IMR-90 (cell line): ENCODE measurements around the gene SRCIN1. TPM values are rescaled to one million over a fixed set of nuclear protein-coding genes. Genes with fewer than 3 reads are reported as not detected.
"Not testable (repeated sequence)": the region's sequence is repeated elsewhere in the genome, so short reads cannot be mapped to it uniquely, and the experiment has no call there.

Experiments used
- ATAC-seq: fragments of 200-7000 bp; cut with Tn5 transposase; 2 replicates; pipeline ENCODE4 v1.9.1; 2020; ENCODE audit warnings: low read depth, mild to moderate bottlenecking, moderate library complexity
- BruUV-seq: library from RNA; stranded (reverse); fragments of 400-500 nt; replicated peaks from 2 replicates; lab custom pipeline; 2021; lab: Mats Ljungman, UMichigan
- CTCF ChIA-PET: fragments of 300-600 bp; formaldehyde crosslinking; extraction: SDS; loops from one replicate; lab custom pipeline; 2021; ENCODE audit warnings: antibody characterized with exemption; lab: Yijun Ruan, JAX
- POLR2A ChIA-PET: fragments of 300-600 bp; sonication (Branson Sonifier 250); formaldehyde crosslinking; loops from one replicate; lab custom pipeline; 2022; ENCODE audit warnings: antibody characterized with exemption; ENCODE audit not compliant: unreplicated experiment; lab: Charles Lee
- DNase-seq: peaks from one replicate; pipeline ENCODE4 v3.0.0; 2013
- H2AFZ ChIP-seq: replicated peaks from 2 replicates; pipeline ENCODE3; 2013; ENCODE audit warnings: low read length, mild to moderate bottlenecking; ENCODE audit not compliant: poor library complexity
- H2AK5ac ChIP-seq: 2 replicates; pipeline ENCODE4 v1.6.1; 2013; ENCODE audit warnings: low read depth, low read length, inconsistent platforms
- H2AK9ac ChIP-seq: replicated peaks from 2 replicates; pipeline ENCODE3; 2013; ENCODE audit warnings: mild to moderate bottlenecking, low read depth, low read length, moderate library complexity; ENCODE audit not compliant: poor library complexity
- H2BK120ac ChIP-seq: 2 replicates; pipeline ENCODE4 v1.6.1; 2013; ENCODE audit warnings: low read depth, low read length, inconsistent platforms
- H2BK15ac ChIP-seq: 3 replicates; pipeline ENCODE4 v1.6.1; 2013; ENCODE audit warnings: low read depth, low read length, inconsistent platforms
- H2BK20ac ChIP-seq: 2 replicates; pipeline ENCODE4 v1.6.1; 2013; ENCODE audit warnings: low read depth, mild to moderate bottlenecking, inconsistent platforms, low read length, moderate library complexity
- H2BK5ac ChIP-seq: 2 replicates; pipeline ENCODE4 v1.6.1; 2013; ENCODE audit warnings: mild to moderate bottlenecking, low read depth, low read length, inconsistent platforms; ENCODE audit not compliant: poor library complexity, severe bottlenecking
- H3K14ac ChIP-seq: replicated peaks from 2 replicates; pipeline ENCODE4 v1.6.1; 2013; ENCODE audit warnings: low read depth, low read length, inconsistent platforms
- H3K18ac ChIP-seq: 2 replicates; pipeline ENCODE4 v1.6.1; 2013; ENCODE audit warnings: low read depth, low read length, control low read depth
- H3K23ac ChIP-seq: 2 replicates; pipeline ENCODE4 v1.6.1; 2013; ENCODE audit warnings: low read depth, low read length, inconsistent platforms
- H3K27ac ChIP-seq: 2 replicates; pipeline ENCODE4 v1.5.1; 2013; ENCODE audit warnings: mild to moderate bottlenecking, control low read depth, low read length; ENCODE audit not compliant: insufficient read depth
- H3K27me3 ChIP-seq: 2 replicates; pipeline ENCODE4 v1.6.1; 2013; ENCODE audit warnings: low read length; ENCODE audit not compliant: control insufficient read depth, insufficient read depth
- H3K36me3 ChIP-seq: 2 replicates; pipeline ENCODE4 v1.6.1; 2013; ENCODE audit warnings: low read length, mixed read lengths; ENCODE audit not compliant: control insufficient read depth, insufficient read depth
- H3K4ac ChIP-seq: 2 replicates; pipeline ENCODE4 v1.6.1; 2013; ENCODE audit warnings: low read depth, low read length, inconsistent platforms
- H3K4me1 ChIP-seq: 2 replicates; pipeline ENCODE4 v1.6.1; 2013; ENCODE audit warnings: low read length, mixed read lengths; ENCODE audit not compliant: control insufficient read depth, insufficient read depth
- H3K4me2 ChIP-seq: 2 replicates; pipeline ENCODE4 v1.6.1; 2013; ENCODE audit warnings: low read depth, mild to moderate bottlenecking, control low read depth, low read length, moderate library complexity
- H3K4me3 ChIP-seq: 2 replicates; pipeline ENCODE4 v1.5.1; 2013; ENCODE audit warnings: low read depth, mild to moderate bottlenecking, control low read depth, low read length, moderate library complexity; ENCODE audit not compliant: insufficient read depth
- H3K56ac ChIP-seq: 2 replicates; pipeline ENCODE4 v1.6.1; 2013; ENCODE audit warnings: low read length, inconsistent platforms; ENCODE audit not compliant: insufficient read depth; ENCODE audit errors: extremely low read depth
- H3K79me1 ChIP-seq, 2 experiments: 2 replicates each; pipeline ENCODE4 v1.6.1; 2013; ENCODE audit warnings: low read length in 2 of 2, inconsistent platforms in 1 of 2, low read depth in 1 of 2
- H3K9ac ChIP-seq: 2 replicates; pipeline ENCODE4 v1.6.1; 2013; ENCODE audit warnings: low read depth, low read length, control low read depth
- H3K9me1 ChIP-seq: 2 replicates; pipeline ENCODE4 v1.6.1; 2013; ENCODE audit warnings: low read length, inconsistent platforms; ENCODE audit not compliant: insufficient read depth
- H3K9me3 ChIP-seq: 2 replicates; pipeline ENCODE4 v1.6.1; 2013; ENCODE audit warnings: low read length; ENCODE audit not compliant: control insufficient read depth, insufficient read depth
- H4K20me1 ChIP-seq: 2 replicates; pipeline ENCODE4 v1.6.1; 2013; ENCODE audit warnings: low read length, inconsistent platforms; ENCODE audit not compliant: insufficient read depth
- H4K5ac ChIP-seq: 2 replicates; pipeline ENCODE4 v1.6.1; 2013; ENCODE audit warnings: mild to moderate bottlenecking, low read depth, low read length, control low read depth
- H4K8ac ChIP-seq, 2 experiments: 2 replicates each; pipeline ENCODE4 v1.6.1; 2013; ENCODE audit warnings: low read depth in 2 of 2, low read length in 2 of 2, control low read depth in 1 of 2, inconsistent platforms in 1 of 2
- H4K91ac ChIP-seq: 2 replicates; pipeline ENCODE4 v1.6.1; 2013; ENCODE audit warnings: low read depth, low read length, inconsistent platforms; ENCODE audit not compliant: insufficient read depth
- WGBS, 2 experiments: methylation state at CpG; one replicate each; pipeline versions ENCODE4 v1.1.5 to v1.1.7; 2013; ENCODE audit warnings: missing lambda C conversion rate in 2 of 2; ENCODE audit not compliant: insufficient read length in 1 of 2; ENCODE audit errors: extremely low coverage in 2 of 2; 5-methylcytosine and 5-hydroxymethylcytosine counted together
- dilution Hi-C: fragments of 300-500 bp; cut with HindIII; formaldehyde crosslinking; loops from one replicate; pipeline ENCODE4 v1.14.3; 2018; ENCODE audit warnings: low sequenced_read_pairs; ENCODE audit not compliant: unreplicated experiment
- in situ Hi-C: fragments of 300-500 bp; cut with MboI; formaldehyde crosslinking; loops from 3 replicates; pipeline ENCODE4 v1.14.3; 2019; ENCODE audit warnings: low sequenced_read_pairs, inconsistent platforms, mixed read lengths
- intact Hi-C: fragments of 100-400 bp; cut with micrococcal nuclease; formaldehyde crosslinking; loops from 2 replicates; pipeline ENCODE4 v1.10.0; 2022
- polyA plus RNA-seq, 3 experiments: library from polyadenylated mRNA; depleted of rRNA; stranded (reverse); fragments of >200 nt; gene quantifications; 2 replicates each; pipeline ENCODE4 v1.2.3, GENCODE V29; 2012; ENCODE audit warnings: low replicate concordance in 1 of 3
- total RNA-seq: library from RNA; depleted of rRNA; stranded (reverse); fragments of >200 nt; gene quantifications from 2 replicates; pipeline ENCODE4 v1.2.3, GENCODE V29; 2012
- TF ChIP-seq, protein P1 (sequence below): fragments of 150-350 bp; IDR thresholded peaks from 2 replicates; pipeline ENCODE4 v1.6.1; 2016; ENCODE audit warnings: low read depth, mild to moderate bottlenecking, low read length, moderate library complexity, borderline replicate concordance

SRCIN1 gene
- total and polyA plus RNA-seq, 2 of the 4 experiments (the other 2 are of a cell fraction): not detected

DNA sequence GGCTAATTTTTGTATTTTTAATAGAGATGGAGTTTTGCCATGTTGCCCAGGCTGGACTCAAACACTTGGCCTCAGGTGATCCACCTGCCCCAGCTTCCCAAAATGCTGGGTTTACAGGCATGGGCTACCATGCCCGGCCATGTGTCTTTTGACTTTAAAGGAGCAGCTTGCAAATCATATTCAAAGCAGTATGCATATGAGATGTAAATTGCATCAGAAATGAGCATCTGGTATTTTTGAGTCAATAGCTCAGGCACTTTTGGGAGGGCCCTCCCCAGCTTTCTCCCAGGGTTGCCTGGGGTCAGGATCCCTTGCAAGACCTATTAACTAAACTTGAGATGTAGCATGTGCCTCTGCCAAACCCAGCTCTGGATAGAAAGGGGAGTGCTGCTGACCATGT lies 47.5 kb upstream of the SRCIN1 start:
- Histone ChIP-seq H3K14ac (no peak overlapping the region), H4K20me1 (no peaks in the 10 kb centered on the region), H4K8ac (no peak overlapping the region), H2BK20ac (no peak overlapping the region), H2AK9ac (no peak overlapping the region), H3K9ac (no peak overlapping the region), H2BK120ac (no peak overlapping the region), H2BK5ac (no peak overlapping the region), H3K18ac (no peak overlapping the region), H3K9me1 (no peaks in the 10 kb centered on the region), H3K4me3 (no peak overlapping the region), H2AK5ac (no peak overlapping the region), H3K4me1 (no peaks in the 10 kb centered on the region), H3K56ac (no peak overlapping the region), H3K23ac (no peak overlapping the region), H3K4me2 (no peak overlapping the region), H2AFZ (no peak overlapping the region), H3K79me1 (no peaks in the 10 kb centered on the region), H3K36me3 (no peaks in the 10 kb centered on the region), H3K27ac (no peak overlapping the region), H3K4ac (no peak overlapping the region), H3K9me3 (no peaks in the 10 kb centered on the region), H3K27me3 (peaks cover 49% of the 10 kb centered on the region), H4K91ac (no peak overlapping the region), H4K5ac (no peak overlapping the region), H2BK15ac (no peak overlapping the region)
- ATAC-seq (no peak), DNase-seq (no peak)
- intact Hi-C loops (no loop called here), dilution Hi-C loops (no loop called here), in situ Hi-C loops (no loop called here)
- TF ChIP-seq, protein P1, sequence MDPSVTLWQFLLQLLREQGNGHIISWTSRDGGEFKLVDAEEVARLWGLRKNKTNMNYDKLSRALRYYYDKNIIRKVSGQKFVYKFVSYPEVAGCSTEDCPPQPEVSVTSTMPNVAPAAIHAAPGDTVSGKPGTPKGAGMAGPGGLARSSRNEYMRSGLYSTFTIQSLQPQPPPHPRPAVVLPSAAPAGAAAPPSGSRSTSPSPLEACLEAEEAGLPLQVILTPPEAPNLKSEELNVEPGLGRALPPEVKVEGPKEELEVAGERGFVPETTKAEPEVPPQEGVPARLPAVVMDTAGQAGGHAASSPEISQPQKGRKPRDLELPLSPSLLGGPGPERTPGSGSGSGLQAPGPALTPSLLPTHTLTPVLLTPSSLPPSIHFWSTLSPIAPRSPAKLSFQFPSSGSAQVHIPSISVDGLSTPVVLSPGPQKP: no peak
- no TSS peak for BruUV-seq
- no CpG with 5 or more reads among the region's 1 CpG for WGBS, 2 experiments
- POLR2A ChIA-PET: no interaction called here
- CTCF ChIA-PET: interaction anchor here (1.5 to 2.1 kb wide), 2 partner anchors 10 to 14 kb away, joined by 5 read pairs; no protein-coding TSS in a partner anchor

DNA sequence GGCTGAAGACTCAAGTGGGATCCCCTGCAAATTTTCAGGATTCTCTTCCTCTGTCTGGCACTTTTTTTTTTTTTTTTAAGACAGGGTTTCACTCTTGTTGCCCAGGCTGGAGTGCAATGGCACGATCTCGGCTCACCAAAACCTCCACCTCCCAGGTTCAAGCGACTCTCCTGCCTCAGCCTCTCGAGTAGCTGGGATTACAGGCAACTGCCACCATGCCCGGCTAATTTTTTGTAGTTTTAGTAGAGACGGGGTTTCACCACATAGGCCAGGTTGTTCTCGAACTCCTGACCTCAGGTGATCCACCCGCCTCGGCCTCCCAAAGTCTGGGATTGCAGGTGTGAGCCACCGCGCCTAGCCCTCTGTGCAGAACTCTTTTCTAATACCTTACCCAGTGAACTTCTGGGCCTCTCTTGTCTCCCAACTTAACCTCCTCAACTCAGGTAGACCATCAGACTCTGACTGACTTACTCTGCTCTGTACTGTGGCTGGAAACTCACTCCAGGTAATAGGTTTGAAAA lies 45.0 kb upstream of the SRCIN1 start:
- in situ Hi-C loops, H2AK5ac ChIP-seq, H3K79me1 ChIP-seq, H4K5ac ChIP-seq, H2BK120ac ChIP-seq, POLR2A ChIA-PET, H3K4me3 ChIP-seq, BruUV-seq, CTCF ChIA-PET, H3K9me1 ChIP-seq, H3K4me2 ChIP-seq, DNase-seq, H3K14ac ChIP-seq, H3K9ac ChIP-seq, H4K8ac ChIP-seq, H3K56ac ChIP-seq, H3K27ac ChIP-seq, ATAC-seq, H3K23ac ChIP-seq, intact Hi-C loops, dilution Hi-C loops, H4K91ac ChIP-seq, H4K20me1 ChIP-seq, H3K4ac ChIP-seq, H2AFZ ChIP-seq, H2BK20ac ChIP-seq, H3K4me1 ChIP-seq, H3K36me3 ChIP-seq, H2BK15ac ChIP-seq, H3K18ac ChIP-seq, H3K9me3 ChIP-seq, H2AK9ac ChIP-seq, H2BK5ac ChIP-seq: not testable (repeated sequence)
- peaks cover 45% of the 10 kb centered on the region for H3K27me3 ChIP-seq
- 71% methylated on average over 6 of the region's 11 CpGs; no CpG with 5 or more reads in 1 of the 2 experiments for WGBS, 2 experiments
